Activated CD8-positive, alpha-beta memory T cell treated with anti-CD3 and anti-CD28 coated beads, Interleukin-2, amount 10 ng/mL, durations not matched to agents 7 days and 5 days (primary cell): ENCODE measurements around the gene SHROOM2. TPM values are rescaled to one million over a fixed set of nuclear protein-coding genes. Genes with fewer than 3 reads are reported as not detected.

ENCODE experiments used
- ATAC-seq: fragments of 150-1000 bp; cut with Tn5 transposase; one replicate; pipeline ENCODE4 v1.10.0; 2021; ENCODE audit warnings: moderate library complexity
- CTCF ChIA-PET: fragments of 350-600 bp; sonication (Branson Sonifier 250); formaldehyde crosslinking; loops from one replicate; lab custom pipeline; 2021; ENCODE audit warnings: antibody characterized with exemption; lab: Charles Lee
- DNase-seq: peaks from one replicate; pipeline ENCODE4 v3.0.0-alpha.2; 2020
- H3K27ac Mint-ChIP-seq: one replicate; pipeline ENCODE4 v1.8.0; 2021; ENCODE audit warnings: mild to moderate bottlenecking, mixed read lengths
- H3K27me3 Mint-ChIP-seq: one replicate; pipeline ENCODE4 v1.8.0; 2021; ENCODE audit warnings: mixed read lengths
- H3K36me3 Mint-ChIP-seq: one replicate; pipeline ENCODE4 v1.8.0; 2021; ENCODE audit warnings: mild to moderate bottlenecking, mixed read lengths
- H3K4me1 Mint-ChIP-seq: one replicate; pipeline ENCODE4 v1.8.0; 2021; ENCODE audit warnings: mixed read lengths
- H3K4me3 Mint-ChIP-seq: one replicate; pipeline ENCODE4 v1.8.0; 2021; ENCODE audit warnings: mild to moderate bottlenecking, moderate library complexity, mixed read lengths
- H3K9me3 Mint-ChIP-seq: one replicate; pipeline ENCODE4 v1.8.0; 2022; ENCODE audit warnings: low read depth, mixed read lengths
- total RNA-seq, 2 experiments: library from RNA; stranded (reverse); gene quantifications; one replicate each; pipeline ENCODE4 v1.2.3, GENCODE V29; 2021

Gene SHROOM2
- total RNA-seq, 2 experiments from 2014 or later = not detected

GRCh38 chrX:9888953-9889470, 102.8 kb downstream of the SHROOM2 start:
- H3K9me3 Mint-ChIP-seq = no peaks in the 10 kb centered on the region
- no peaks in the 10 kb centered on the region for H3K4me1 Mint-ChIP-seq
- H3K4me3 Mint-ChIP-seq = no peak overlapping the region
- ATAC-seq (no peak), DNase-seq (no peak)
- CTCF ChIA-PET = interaction anchor here (2.0 kb wide), 1 partner anchor 231 kb away, joined by 5 read pairs; no protein-coding TSS in a partner anchor
- H3K27ac Mint-ChIP-seq = no peak overlapping the region
- no peaks in the 10 kb centered on the region for H3K36me3 Mint-ChIP-seq
- H3K27me3 Mint-ChIP-seq = peaks cover 11% of the 10 kb centered on the region

- CTCF ChIA-PET = no interaction called here
- no peak overlapping the region for H3K27ac Mint-ChIP-seq
- no peak for ATAC-seq
- H3K27me3 Mint-ChIP-seq = peaks cover 11% of the 10 kb centered on the region
- no peak overlapping the region for H3K4me3 Mint-ChIP-seq
- no peaks in the 10 kb centered on the region for H3K9me3 Mint-ChIP-seq
- DNase-seq = no peak
- H3K4me1 Mint-ChIP-seq = no peaks in the 10 kb centered on the region
- no peaks in the 10 kb centered on the region for H3K36me3 Mint-ChIP-seq
These were observed 104.5 kb downstream of the SHROOM2 start for GRCh38 chrX:9890681-9891091.

- CTCF ChIA-PET = no interaction called here
- no peaks in the 10 kb centered on the region for H3K36me3 Mint-ChIP-seq
- H3K27me3 Mint-ChIP-seq = peaks cover 22% of the 10 kb centered on the region
- DNase-seq = no peak
- no peaks in the 10 kb centered on the region for H3K4me1 Mint-ChIP-seq
- no peak for ATAC-seq
- no peak overlapping the region for H3K4me3 Mint-ChIP-seq
- H3K27ac Mint-ChIP-seq = no peak overlapping the region
- H3K9me3 Mint-ChIP-seq = no peaks in the 10 kb centered on the region
These were observed 109.1 kb downstream of the SHROOM2 start for GRCh38 chrX:9895225-9895912.

- H3K4me1 Mint-ChIP-seq = no peaks in the 10 kb centered on the region
- DNase-seq (no peak), ATAC-seq (no peak)
- H3K4me3 Mint-ChIP-seq = no peak overlapping the region
- no peak overlapping the region for H3K27ac Mint-ChIP-seq
- H3K36me3 Mint-ChIP-seq = no peaks in the 10 kb centered on the region
- H3K9me3 Mint-ChIP-seq = no peaks in the 10 kb centered on the region
- H3K27me3 Mint-ChIP-seq = peaks cover 25% of the 10 kb centered on the region
- CTCF ChIA-PET = no interaction called here
These were observed 111.5 kb downstream of the SHROOM2 start for GRCh38 chrX:9897761-9898161.

GRCh38 chrX:9899640-9900111, 113.4 kb downstream of the SHROOM2 start:
- no peaks in the 10 kb centered on the region for H3K36me3 Mint-ChIP-seq
- H3K4me1 Mint-ChIP-seq = no peaks in the 10 kb centered on the region
- no peak overlapping the region for H3K4me3 Mint-ChIP-seq
- no peaks in the 10 kb centered on the region for H3K9me3 Mint-ChIP-seq
- ATAC-seq = no peak
- no peak overlapping the region for H3K27ac Mint-ChIP-seq
- DNase-seq = no peak
- CTCF ChIA-PET = no interaction called here
- peaks cover 29% of the 10 kb centered on the region for H3K27me3 Mint-ChIP-seq

GRCh38 chrX:9902656-9903055, 116.4 kb downstream of the SHROOM2 start:
- DNase-seq (no peak), ATAC-seq (no peak)
- Mint-ChIP-seq H3K4me3 (no peak overlapping the region), H3K27ac (no peak overlapping the region), H3K36me3 (no peaks in the 10 kb centered on the region), H3K27me3 (peaks cover 29% of the 10 kb centered on the region), H3K9me3 (no peaks in the 10 kb centered on the region), H3K4me1 (no peaks in the 10 kb centered on the region)
- CTCF ChIA-PET = no interaction called here

- H3K9me3 Mint-ChIP-seq = no peaks in the 10 kb centered on the region
- CTCF ChIA-PET = no interaction called here
These were observed 116.9 kb downstream of the SHROOM2 start for GRCh38 chrX:9903146-9903545.

GRCh38 chrX:9905288-9905687, 119.1 kb downstream of the SHROOM2 start:
- DNase-seq = no peak
- H3K4me1 Mint-ChIP-seq = peaks cover 2% of the 10 kb centered on the region
- ATAC-seq = no peak

More at GRCh38 chrX:9903146-9903545, 116.9 kb downstream of the SHROOM2 start:
- Mint-ChIP-seq H3K27ac (no peak overlapping the region), H3K27me3 (peaks cover 32% of the 10 kb centered on the region), H3K4me3 (no peak overlapping the region), H3K4me1 (peaks cover 2% of the 10 kb centered on the region), H3K36me3 (no peaks in the 10 kb centered on the region)
- DNase-seq (no peak), ATAC-seq (no peak)

GRCh38 chrX:9905721-9906120, 119.5 kb downstream of the SHROOM2 start:
- CTCF ChIA-PET = no interaction called here
- H3K36me3 Mint-ChIP-seq = no peaks in the 10 kb centered on the region
- H3K27ac Mint-ChIP-seq = no peak overlapping the region
- DNase-seq (no peak), ATAC-seq (no peak)
- H3K4me3 Mint-ChIP-seq = no peak overlapping the region
- peaks cover 14% of the 10 kb centered on the region for H3K27me3 Mint-ChIP-seq
- peaks cover 2% of the 10 kb centered on the region for H3K4me1 Mint-ChIP-seq
- no peaks in the 10 kb centered on the region for H3K9me3 Mint-ChIP-seq

More at GRCh38 chrX:9905288-9905687, 119.1 kb downstream of the SHROOM2 start:
- peaks cover 17% of the 10 kb centered on the region for H3K27me3 Mint-ChIP-seq
- no peaks in the 10 kb centered on the region for H3K36me3 Mint-ChIP-seq
- no peak overlapping the region for H3K4me3 Mint-ChIP-seq
- no peaks in the 10 kb centered on the region for H3K9me3 Mint-ChIP-seq
- CTCF ChIA-PET = no interaction called here
- H3K27ac Mint-ChIP-seq = no peak overlapping the region

GRCh38 chrX:9906919-9907318, 120.7 kb downstream of the SHROOM2 start:
- Mint-ChIP-seq H3K9me3 (no peaks in the 10 kb centered on the region), H3K4me3 (no peak overlapping the region), H3K36me3 (no peaks in the 10 kb centered on the region), H3K27ac (no peak overlapping the region), H3K27me3 (peaks cover 14% of the 10 kb centered on the region), H3K4me1 (peaks cover 2% of the 10 kb centered on the region)
- CTCF ChIA-PET = no interaction called here
- DNase-seq (no peak), ATAC-seq (no peak)

- no peak for DNase-seq
- no peak for ATAC-seq
- H3K36me3 Mint-ChIP-seq = no peaks in the 10 kb centered on the region
- H3K27me3 Mint-ChIP-seq = peaks cover 18% of the 10 kb centered on the region
- CTCF ChIA-PET = no interaction called here
- H3K4me3 Mint-ChIP-seq = no peak overlapping the region
- H3K4me1 Mint-ChIP-seq = peaks cover 2% of the 10 kb centered on the region
- no peaks in the 10 kb centered on the region for H3K9me3 Mint-ChIP-seq
- H3K27ac Mint-ChIP-seq = no peak overlapping the region
These were observed 121.6 kb downstream of the SHROOM2 start for GRCh38 chrX:9907645-9908387.

GRCh38 chrX:9909254-9909653, 123.0 kb downstream of the SHROOM2 start:
- Mint-ChIP-seq H3K27me3 (peaks cover 20% of the 10 kb centered on the region), H3K4me3 (no peak overlapping the region), H3K9me3 (no peaks in the 10 kb centered on the region), H3K36me3 (no peaks in the 10 kb centered on the region), H3K27ac (no peak overlapping the region), H3K4me1 (peaks cover 2% of the 10 kb centered on the region)
- DNase-seq = no peak
- CTCF ChIA-PET = no interaction called here
- no peak for ATAC-seq

GRCh38 chrX:9911487-9911886, 125.3 kb downstream of the SHROOM2 start:
- H3K27ac Mint-ChIP-seq = no peak overlapping the region
- H3K4me1 Mint-ChIP-seq = peaks cover 2% of the 10 kb centered on the region
- H3K9me3 Mint-ChIP-seq = no peaks in the 10 kb centered on the region
- H3K36me3 Mint-ChIP-seq = no peaks in the 10 kb centered on the region
- no peak for DNase-seq
- no peak overlapping the region for H3K4me3 Mint-ChIP-seq
- H3K27me3 Mint-ChIP-seq = peaks cover 20% of the 10 kb centered on the region
- CTCF ChIA-PET = no interaction called here
- no peak for ATAC-seq
